Measurements from ENCODE around the gene UBL5. TPM values are rescaled to one million over a fixed set of nuclear protein-coding genes. Genes with fewer than 3 reads are reported as not detected.

The UBL5 gene
- total RNA-seq, 1 donor from 2014 or later, result 547 TPM

DNA sequence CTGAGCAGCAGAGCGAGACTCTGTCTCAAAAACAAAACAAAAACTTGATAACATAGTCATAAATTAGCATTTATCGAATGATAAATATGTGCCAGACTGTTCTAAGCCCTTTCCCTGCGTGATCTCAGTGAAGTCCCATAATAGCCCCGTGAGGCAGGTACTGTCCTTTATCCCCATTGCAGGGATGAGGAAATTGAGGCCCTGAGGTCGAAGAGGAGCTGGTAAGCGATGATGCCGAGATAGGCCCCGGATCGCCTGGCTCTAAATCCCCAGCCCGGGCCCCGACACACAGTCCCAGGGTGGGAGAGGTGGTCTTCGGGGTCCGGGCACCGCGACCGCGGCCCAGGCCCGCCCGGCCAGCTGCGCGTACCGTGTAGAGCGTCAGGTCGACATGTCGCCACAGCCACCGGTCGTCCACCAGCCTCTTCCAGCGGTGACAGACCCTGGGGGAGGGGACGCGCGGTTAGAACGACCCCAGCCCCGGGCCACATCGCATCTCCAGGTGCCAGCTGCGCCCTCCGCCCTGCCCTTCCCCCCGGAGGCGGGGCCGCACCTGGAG is 9.5 kb upstream of the UBL5 start:
- Histone ChIP-seq H4K20me1 (ENCODE audit: insufficient read depth, low read length) (peaks cover 23% of the 10 kb centered on the region), H3K4me1 (ENCODE audit: insufficient read depth, low read length) (peaks cover 8% of the 10 kb centered on the region), H2AFZ (ENCODE audit: low read depth, low read length) (peak overlapping the region; percentile 96), H3K4me2 (ENCODE audit: low read length) (peak overlapping the region; percentile 93), H3K4me3 (ENCODE audit: insufficient read depth, low read depth, low read length) (peak overlapping the region; percentile 97), H3K27ac (ENCODE audit: low read depth, low read length) (peak overlapping the region; percentile 94), H3K27me3 (ENCODE audit: insufficient read depth, low read length) (no peaks in the 10 kb centered on the region), H3K9ac (ENCODE audit: low read length) (peak overlapping the region; percentile 97), H3K79me2 (ENCODE audit: insufficient read depth, low read length) (peaks cover 47% of the 10 kb centered on the region), H3K36me3 (ENCODE audit: insufficient read depth, low read length) (no peaks in the 10 kb centered on the region), H3K9me3 (ENCODE audit: insufficient read depth, low read depth, low read length) (no peaks in the 10 kb centered on the region)
- DNase-seq (ENCODE audit: low read depth) (no peak), FAIRE-seq (no peak)
- Mint-ChIP-seq H3K9me3 (ENCODE audit: unreplicated experiment) (no peaks in the 10 kb centered on the region), H3K4me3 (ENCODE audit: unreplicated experiment) (peak overlapping the region; percentile 94), H3K27ac (ENCODE audit: unreplicated experiment) (peak overlapping the region; percentile 92), H3K4me1 (ENCODE audit: low read depth, unreplicated experiment) (peaks cover 12% of the 10 kb centered on the region), H3K36me3 (ENCODE audit: low read depth, unreplicated experiment) (peaks cover 22% of the 10 kb centered on the region), H3K27me3 (ENCODE audit: low read depth, unreplicated experiment) (no peaks in the 10 kb centered on the region)
- TF ChIP-seq, protein P1, sequence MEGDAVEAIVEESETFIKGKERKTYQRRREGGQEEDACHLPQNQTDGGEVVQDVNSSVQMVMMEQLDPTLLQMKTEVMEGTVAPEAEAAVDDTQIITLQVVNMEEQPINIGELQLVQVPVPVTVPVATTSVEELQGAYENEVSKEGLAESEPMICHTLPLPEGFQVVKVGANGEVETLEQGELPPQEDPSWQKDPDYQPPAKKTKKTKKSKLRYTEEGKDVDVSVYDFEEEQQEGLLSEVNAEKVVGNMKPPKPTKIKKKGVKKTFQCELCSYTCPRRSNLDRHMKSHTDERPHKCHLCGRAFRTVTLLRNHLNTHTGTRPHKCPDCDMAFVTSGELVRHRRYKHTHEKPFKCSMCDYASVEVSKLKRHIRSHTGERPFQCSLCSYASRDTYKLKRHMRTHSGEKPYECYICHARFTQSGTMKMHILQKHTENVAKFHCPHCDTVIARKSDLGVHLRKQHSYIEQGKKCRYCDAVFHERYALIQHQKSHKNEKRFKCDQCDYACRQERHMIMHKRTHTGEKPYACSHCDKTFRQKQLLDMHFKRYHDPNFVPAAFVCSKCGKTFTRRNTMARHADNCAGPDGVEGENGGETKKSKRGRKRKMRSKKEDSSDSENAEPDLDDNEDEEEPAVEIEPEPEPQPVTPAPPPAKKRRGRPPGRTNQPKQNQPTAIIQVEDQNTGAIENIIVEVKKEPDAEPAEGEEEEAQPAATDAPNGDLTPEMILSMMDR (IDR thresholded peaks at IDR 0.05; ENCODE audit: insufficient read depth, low read depth, low read length), result no peak

DNA sequence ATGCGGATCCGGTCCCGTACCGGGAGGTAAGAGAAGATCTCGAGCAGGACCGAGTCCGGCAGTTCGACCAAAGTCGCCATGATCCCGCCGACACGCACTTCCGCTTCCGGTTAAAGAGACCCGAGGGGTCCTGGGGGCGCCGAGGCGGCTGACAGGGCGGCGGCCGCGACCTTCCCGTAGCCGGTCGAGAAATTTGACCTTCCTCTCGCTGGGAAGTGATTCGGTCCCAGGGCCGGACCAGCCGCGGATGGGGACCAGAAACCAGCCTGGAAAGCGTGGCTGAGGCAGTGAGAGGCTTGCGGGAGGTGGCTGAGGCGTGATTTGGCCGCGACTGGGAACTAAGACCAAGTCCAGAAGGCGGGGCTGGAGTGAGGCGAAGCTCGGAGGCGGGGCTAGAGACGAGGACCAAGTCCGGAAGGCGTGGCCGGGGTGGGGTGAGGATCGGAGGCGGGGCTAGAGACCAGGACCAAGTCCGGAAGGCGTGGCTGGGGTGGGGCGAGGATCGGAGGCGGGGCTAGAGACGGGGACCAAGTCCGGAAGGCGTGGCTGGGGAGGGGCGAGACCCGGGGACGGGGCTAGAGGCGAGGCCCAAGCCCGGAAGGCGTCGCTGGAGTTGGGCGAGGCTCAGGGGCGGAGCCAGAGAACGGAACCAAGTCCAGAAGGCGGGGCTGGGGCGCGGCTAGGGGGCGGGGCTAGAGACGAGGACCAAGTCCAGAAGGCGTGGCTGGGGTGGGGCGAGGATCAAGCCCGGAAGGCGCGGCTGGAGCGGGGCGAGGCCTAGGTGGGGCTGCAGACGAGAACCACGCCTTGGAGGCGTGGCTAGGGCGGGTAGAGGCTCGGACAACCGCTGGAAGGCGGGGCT is 8.8 kb upstream of the UBL5 start, which contains the start of gene FBXL12:
Gene FBXL12 (minus strand): TSS at position 346 of the 862 bp plus-strand sequence. CDS start 266 bp downstream, at position 80.
- Mint-ChIP-seq H3K27ac (ENCODE audit: unreplicated experiment) (peak within 1 kb of the TSS; percentile 92), H3K9me3 (ENCODE audit: unreplicated experiment) (no peaks in the 10 kb centered on the region), H3K4me3 (ENCODE audit: unreplicated experiment) (peak within 1 kb of the TSS; percentile 94), H3K27me3 (ENCODE audit: low read depth, unreplicated experiment) (no peaks in the 10 kb centered on the region), H3K4me1 (ENCODE audit: low read depth, unreplicated experiment) (peaks cover 13% of the 10 kb centered on the region), H3K36me3 (ENCODE audit: low read depth, unreplicated experiment) (peaks cover 20% of the 10 kb centered on the region)
- Histone ChIP-seq H3K9me3 (ENCODE audit: insufficient read depth, low read depth, low read length) (no peaks in the 10 kb centered on the region), H3K36me3 (ENCODE audit: insufficient read depth, low read length) (no peaks in the 10 kb centered on the region), H3K9ac (ENCODE audit: low read length) (peak within 1 kb of the TSS; percentile 97), H3K27me3 (ENCODE audit: insufficient read depth, low read length) (no peaks in the 10 kb centered on the region), H2AFZ (ENCODE audit: low read depth, low read length) (peak within 1 kb of the TSS; percentile 96), H3K27ac (ENCODE audit: low read depth, low read length) (peak within 1 kb of the TSS; percentile 94), H4K20me1 (ENCODE audit: insufficient read depth, low read length) (peaks cover 23% of the 10 kb centered on the region), H3K4me1 (ENCODE audit: insufficient read depth, low read length) (peaks cover 8% of the 10 kb centered on the region), H3K4me2 (ENCODE audit: low read length) (peak within 1 kb of the TSS; percentile 93), H3K79me2 (ENCODE audit: insufficient read depth, low read length) (peaks cover 43% of the 10 kb centered on the region), H3K4me3 (ENCODE audit: insufficient read depth, low read depth, low read length) (peak within 1 kb of the TSS; percentile 97)
- no peak for FAIRE-seq
- DNase-seq (ENCODE audit: low read depth), result peak; percentile 95
- no peak for TF ChIP-seq EZH2 (IDR thresholded peaks at IDR 0.05; ENCODE audit: insufficient read depth, low read length)
- TF ChIP-seq, protein P1 (IDR thresholded peaks at IDR 0.05; ENCODE audit: insufficient read depth, low read depth, low read length), result no peak

Measured in astrocyte (in vitro differentiated cells and primary cell).